SK-N-MC (cell line): ENCODE measurements around the gene DPP7.

ENCODE experiments used
- DNase-seq: peaks from one replicate; pipeline ENCODE4 v3.0.0-alpha.2; 2011; ENCODE audit warnings: low read depth, low spot score
- H3K27ac ChIP-seq: fragments of 200-600 bp; sonication (generic); 2 replicates; pipeline ENCODE4 v1.5.1; 2016; ENCODE audit warnings: mixed run types
- H3K36me3 ChIP-seq: fragments of 200-600 bp; sonication (generic); 2 replicates; pipeline ENCODE4 v1.6.1; 2017; ENCODE audit warnings: antibody characterized with exemption, low read length, mixed read lengths; ENCODE audit not compliant: insufficient read depth
- H3K4me3 ChIP-seq: fragments of 200-600 bp; sonication (generic); 2 replicates; pipeline ENCODE4 v1.5.1; 2016
- H3K9ac ChIP-seq: fragments of 200-600 bp; sonication (generic); 2 replicates; pipeline ENCODE4 v1.8.0; 2017; ENCODE audit warnings: mixed run types, mixed read lengths; ENCODE audit not compliant: insufficient read length
- H3K9me3 ChIP-seq: fragments of 200-600 bp; sonication (generic); 2 replicates; pipeline ENCODE4 v1.6.1; 2017; ENCODE audit warnings: low read depth, mild to moderate bottlenecking, antibody characterized with exemption, low read length, moderate library complexity, mixed read lengths
- EZH2 ChIP-seq: fragments of 200-600 bp; sonication (generic); IDR thresholded peaks from one replicate; pipeline ENCODE4 v1.6.1; 2017; ENCODE audit warnings: antibody characterized with exemption
- FOXP2 ChIP-seq: optimal IDR thresholded peaks from 2 replicates; pipeline ENCODE3; 2011; ENCODE audit warnings: mild to moderate bottlenecking, moderate library complexity; ENCODE audit not compliant: insufficient read depth; ENCODE audit errors: extremely low read length, control extremely low read depth
- POLR2AphosphoS5 ChIP-seq: IDR thresholded peaks from 2 replicates; pipeline ENCODE4 v1.6.1; 2012; ENCODE audit warnings: mild to moderate bottlenecking, low read depth, low read length, borderline replicate concordance

DPP7 gene

GRCh38 chr9:137149363-137149762, 34.8 kb upstream of the DPP7 start:
- DNase-seq, result no peak
- no peak overlapping the region for H3K4me3 ChIP-seq
- no peaks in the 10 kb centered on the region for H3K36me3 ChIP-seq
- no peak overlapping the region for H3K9ac ChIP-seq
- no peak for TF ChIP-seq POLR2AphosphoS5
- no peak for TF ChIP-seq EZH2
- no peak for TF ChIP-seq FOXP2
- no peak overlapping the region for H3K27ac ChIP-seq
- no peaks in the 10 kb centered on the region for H3K9me3 ChIP-seq

DNA sequence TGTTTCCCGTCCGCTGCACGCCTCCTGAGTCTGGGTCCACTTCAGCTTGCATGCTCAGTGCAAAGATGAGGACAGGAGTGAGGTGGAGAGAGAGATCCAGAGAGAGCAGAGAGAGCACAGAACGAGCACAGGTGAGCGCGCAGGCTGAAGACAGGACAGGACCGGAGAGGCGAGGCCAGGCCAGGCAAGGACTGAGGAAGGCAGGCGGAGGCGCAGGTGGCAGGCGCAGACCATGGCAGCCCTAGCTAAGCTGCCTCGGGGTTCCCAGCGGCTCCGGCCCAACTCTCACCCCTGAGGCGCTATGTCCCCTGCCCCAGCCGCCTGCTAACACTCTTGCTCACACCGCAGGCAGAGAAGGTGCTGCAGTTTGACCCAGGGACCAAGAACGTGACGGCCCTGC, 34.1 kb upstream of the DPP7 start:
- H3K9me3 ChIP-seq, result no peaks in the 10 kb centered on the region
- no peak for TF ChIP-seq POLR2AphosphoS5
- TF ChIP-seq FOXP2, result no peak
- no peak for TF ChIP-seq EZH2
- no peak for DNase-seq
- no peak overlapping the region for H3K9ac ChIP-seq
- no peak overlapping the region for H3K4me3 ChIP-seq
- H3K27ac ChIP-seq, result no peak overlapping the region
- no peaks in the 10 kb centered on the region for H3K36me3 ChIP-seq

DNA sequence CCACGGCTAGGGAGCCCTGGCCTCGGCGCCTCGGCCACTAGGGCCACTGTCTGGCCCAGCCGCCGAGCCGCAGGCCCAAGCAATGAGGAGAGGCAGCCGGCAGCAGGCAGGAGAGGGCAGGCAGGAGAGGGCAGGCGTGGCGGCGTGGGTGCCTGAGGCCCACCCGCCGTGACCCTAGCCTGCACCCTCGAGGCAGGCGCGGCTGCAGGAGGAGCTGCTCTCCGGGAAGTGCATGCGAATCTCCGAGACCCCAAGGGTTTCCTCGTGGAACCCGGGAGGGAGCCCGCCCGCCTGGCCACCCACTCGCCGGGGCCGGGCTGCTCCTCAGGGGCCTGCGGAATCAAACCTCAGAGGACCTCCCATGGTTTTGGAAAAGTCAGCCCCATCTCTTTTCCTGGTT, 33.7 kb upstream of the DPP7 start:
- no peak for DNase-seq
- TF ChIP-seq EZH2 (no peak), FOXP2 (no peak), POLR2AphosphoS5 (no peak)
- Histone ChIP-seq H3K9me3 (no peaks in the 10 kb centered on the region), H3K9ac (no peak overlapping the region), H3K4me3 (no peak overlapping the region), H3K36me3 (no peaks in the 10 kb centered on the region), H3K27ac (no peak overlapping the region)

DNA sequence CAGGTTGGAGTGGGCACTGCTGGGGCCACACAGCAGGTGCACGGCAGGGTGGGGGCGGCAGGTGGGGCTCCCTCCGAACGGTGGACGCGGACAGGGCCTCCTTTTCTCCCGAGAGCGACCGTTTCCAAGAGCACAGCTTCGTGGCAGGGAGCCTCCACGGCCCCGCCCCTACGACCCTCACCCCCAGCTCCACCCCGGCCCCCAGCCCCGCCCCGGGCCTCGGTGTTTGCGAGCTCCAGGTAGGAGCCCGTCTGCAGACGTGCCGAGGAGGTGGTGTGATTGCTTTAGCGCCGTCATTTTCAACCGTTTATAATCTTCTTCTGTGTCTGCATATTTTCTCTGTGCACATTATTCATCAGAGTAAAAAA, 33.2 kb upstream of the DPP7 start:
- Histone ChIP-seq H3K27ac (no peak overlapping the region), H3K36me3 (no peaks in the 10 kb centered on the region), H3K4me3 (no peak overlapping the region), H3K9me3 (no peaks in the 10 kb centered on the region), H3K9ac (no peak overlapping the region)
- no peak for TF ChIP-seq POLR2AphosphoS5
- no peak for TF ChIP-seq FOXP2
- TF ChIP-seq EZH2, result no peak
- DNase-seq, result no peak

- Histone ChIP-seq H3K36me3 (no peaks in the 10 kb centered on the region), H3K9ac (no peak overlapping the region), H3K9me3 (no peaks in the 10 kb centered on the region), H3K27ac (no peak overlapping the region), H3K4me3 (no peak overlapping the region)
- no peak for DNase-seq
- TF ChIP-seq FOXP2 (no peak), EZH2 (no peak), POLR2AphosphoS5 (no peak)
Measured at GRCh38 chr9:137147091-137147792, 32.7 kb upstream of the DPP7 start.

DNA sequence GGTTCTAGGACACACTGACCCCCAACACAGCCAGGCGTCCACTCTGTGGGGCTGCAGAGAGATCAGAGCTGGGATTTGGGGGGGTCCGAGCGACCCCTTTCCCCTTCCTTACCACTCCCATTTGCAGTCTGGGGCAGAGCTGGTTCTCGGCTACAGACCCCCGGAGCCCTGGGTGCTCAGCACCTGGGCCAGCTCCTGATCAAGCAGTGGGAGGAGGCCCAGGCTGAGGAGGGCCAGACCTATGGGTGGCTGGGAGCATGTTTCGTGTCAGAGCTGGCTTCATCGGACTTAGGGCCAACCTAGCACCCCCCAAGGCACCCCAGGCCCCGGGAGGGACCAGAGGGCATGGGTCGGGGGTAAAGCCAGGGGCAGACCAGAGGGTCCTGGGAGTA, 32.0 kb upstream of the DPP7 start:
- TF ChIP-seq POLR2AphosphoS5, result no peak
- no peak for TF ChIP-seq EZH2
- TF ChIP-seq FOXP2, result no peak
- H3K4me3 ChIP-seq, result no peak overlapping the region
- no peak for DNase-seq
- H3K36me3 ChIP-seq, result no peaks in the 10 kb centered on the region
- H3K9me3 ChIP-seq, result no peaks in the 10 kb centered on the region
- no peak overlapping the region for H3K27ac ChIP-seq
- no peak overlapping the region for H3K9ac ChIP-seq

GRCh38 chr9:137145731-137146526, 31.4 kb upstream of the DPP7 start:
- no peak overlapping the region for H3K9ac ChIP-seq
- DNase-seq, result no peak
- H3K27ac ChIP-seq, result no peak overlapping the region
- H3K4me3 ChIP-seq, result no peak overlapping the region
- no peak for TF ChIP-seq POLR2AphosphoS5
- TF ChIP-seq EZH2, result no peak
- no peak for TF ChIP-seq FOXP2
- H3K9me3 ChIP-seq, result no peaks in the 10 kb centered on the region
- no peaks in the 10 kb centered on the region for H3K36me3 ChIP-seq

GRCh38 chr9:137143459-137143858, 28.9 kb upstream of the DPP7 start:
- H3K27ac ChIP-seq, result no peak overlapping the region
- H3K9me3 ChIP-seq, result no peaks in the 10 kb centered on the region
- no peak for DNase-seq
- no peaks in the 10 kb centered on the region for H3K36me3 ChIP-seq
- no peak overlapping the region for H3K4me3 ChIP-seq
- no peak overlapping the region for H3K9ac ChIP-seq
- TF ChIP-seq FOXP2 (no peak), POLR2AphosphoS5 (no peak), EZH2 (no peak)

- Histone ChIP-seq H3K36me3 (no peaks in the 10 kb centered on the region), H3K9me3 (no peaks in the 10 kb centered on the region), H3K27ac (no peak overlapping the region), H3K9ac (no peak overlapping the region), H3K4me3 (no peak overlapping the region)
- DNase-seq, result no peak
- no peak for TF ChIP-seq POLR2AphosphoS5
- no peak for TF ChIP-seq FOXP2
- no peak for TF ChIP-seq EZH2
Measured at GRCh38 chr9:137141976-137142936, 27.7 kb upstream of the DPP7 start.
